Cerebellar nuclear complex (tissue), 1 donor: ENCODE measurements around the gene RFNG.

Experiments
- DNase-seq, 2 experiments: peaks; one replicate each; lab custom pipeline; 2025; lab: John Stamatoyannopoulos, UW

The RFNG gene

DNA sequence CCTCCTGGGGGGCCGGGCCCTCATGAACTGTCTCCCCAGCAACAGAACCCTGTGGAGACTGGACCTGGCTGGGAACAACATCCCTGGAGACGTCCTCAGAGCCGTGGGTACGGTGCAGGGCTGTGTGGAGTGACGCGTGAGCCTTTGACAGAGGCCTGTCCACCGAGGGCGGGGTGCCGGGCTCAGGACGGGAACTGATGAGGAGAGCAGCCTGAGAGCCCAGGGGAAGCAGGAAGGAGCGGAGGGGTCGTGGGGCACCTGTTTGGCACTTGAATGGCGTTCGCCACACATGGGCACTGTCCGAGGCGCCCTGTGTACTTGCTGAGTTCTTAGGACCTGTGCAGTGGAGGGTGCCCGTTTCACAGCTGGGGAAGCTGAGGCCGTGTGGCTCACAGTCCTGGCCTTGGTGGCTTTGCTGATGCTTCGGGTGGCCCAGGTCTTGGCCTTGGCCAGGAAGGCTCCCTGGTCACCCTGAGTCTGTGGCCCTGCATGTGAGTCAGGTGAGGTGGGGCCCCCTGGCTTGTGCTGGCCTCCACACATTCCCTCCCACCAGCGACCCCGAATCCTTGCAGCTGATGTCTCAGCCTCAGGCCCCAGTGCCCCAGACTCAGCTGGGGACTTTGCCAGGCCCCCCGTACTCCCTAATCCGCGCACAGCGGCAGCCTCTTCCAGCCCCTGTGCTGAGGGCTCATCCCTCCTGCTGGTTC lies 26.1 kb downstream of the RFNG start:
- no peak for DNase-seq

DNA sequence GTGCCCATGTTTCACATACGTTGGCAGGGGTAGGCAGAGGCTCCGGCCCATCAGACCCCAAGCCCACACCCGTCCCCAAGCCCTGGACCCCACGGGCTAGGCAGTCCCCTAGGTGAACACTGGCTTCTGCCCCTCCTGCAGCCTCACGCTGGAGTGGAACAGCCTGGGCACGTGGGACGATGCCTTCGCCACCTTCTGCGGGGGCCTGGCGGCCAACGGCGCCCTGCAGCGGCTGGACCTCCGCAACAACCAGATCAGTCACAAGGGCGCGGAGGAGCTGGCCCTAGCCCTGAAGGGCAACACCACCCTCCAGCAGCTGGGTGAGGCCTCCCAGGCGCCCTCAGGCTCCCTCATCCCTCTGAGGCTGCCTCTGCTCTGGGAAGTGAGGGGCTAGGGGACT lies 26.8 kb downstream of the RFNG start:
- no peak for DNase-seq

DNA sequence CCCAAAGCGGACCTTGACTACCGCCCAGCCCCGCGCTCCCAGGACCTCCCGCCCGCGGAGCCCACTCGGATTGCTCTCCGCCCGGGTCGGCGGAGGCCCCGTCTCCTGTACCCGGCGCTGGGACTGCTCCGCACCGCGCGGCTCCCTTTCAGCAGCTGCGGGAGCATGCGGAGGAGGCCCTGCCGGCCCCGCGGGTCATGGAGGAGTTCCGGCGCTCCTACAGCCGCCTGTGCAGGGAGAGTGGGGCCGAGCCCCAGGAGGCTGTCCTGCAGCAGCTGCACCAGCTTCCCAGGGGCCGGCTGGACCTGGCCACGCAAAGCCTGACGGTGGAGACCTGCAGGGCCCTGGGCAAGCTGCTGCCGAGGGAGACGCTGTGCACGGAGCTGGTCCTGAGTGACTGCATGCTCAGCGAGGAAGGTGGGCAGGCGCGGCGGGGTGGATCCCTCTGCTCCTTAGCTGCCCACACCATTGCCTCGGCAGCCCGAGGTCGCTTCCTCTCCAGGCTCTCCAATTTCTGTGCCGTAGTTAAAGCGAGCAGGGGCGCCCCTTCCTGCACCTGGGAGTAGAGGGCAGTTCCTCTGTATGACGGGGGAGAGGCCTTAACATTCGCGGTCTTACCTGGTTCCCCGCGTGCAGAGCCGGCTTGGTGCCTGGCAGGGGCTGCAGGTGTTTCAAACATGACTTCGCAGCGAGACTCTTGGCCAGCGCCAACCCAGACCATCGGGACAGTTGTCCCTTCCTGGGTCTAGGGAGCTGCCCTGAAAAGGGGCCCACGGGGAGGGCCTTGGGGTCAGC lies 28.0 kb downstream of the RFNG start:
- no peak for DNase-seq

DNA sequence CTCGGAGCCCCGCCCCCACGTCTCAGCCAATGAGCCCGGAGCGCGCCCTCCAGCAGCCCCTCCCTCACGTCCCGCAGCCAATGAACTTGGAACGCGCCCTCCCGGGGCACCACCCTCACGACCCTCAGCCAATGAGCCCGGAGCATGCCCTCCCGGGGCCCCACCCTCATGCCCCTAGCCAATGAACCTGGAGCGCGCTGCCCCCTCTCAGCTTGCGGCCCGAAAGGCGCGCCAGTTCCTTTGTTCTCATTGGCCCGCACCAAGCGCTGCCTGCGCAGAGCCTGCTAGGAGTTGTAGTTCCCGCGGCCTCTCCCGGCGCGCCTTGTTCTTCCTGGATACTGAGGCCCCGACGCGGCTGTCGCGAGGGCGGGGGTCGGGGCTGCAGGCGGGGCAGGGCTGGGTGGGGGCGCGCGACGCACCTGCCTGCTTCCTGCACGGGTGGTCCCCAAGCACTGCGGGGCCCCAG lies 28.6 kb downstream of the RFNG start, which contains the start of gene LRRC45:
Gene LRRC45 (plus strand): TSS at position 325 of the 466 bp plus-strand sequence. CDS start 339 bp downstream, outside the sequence.
- DNase-seq = peak; percentile 94 to 99

DNA sequence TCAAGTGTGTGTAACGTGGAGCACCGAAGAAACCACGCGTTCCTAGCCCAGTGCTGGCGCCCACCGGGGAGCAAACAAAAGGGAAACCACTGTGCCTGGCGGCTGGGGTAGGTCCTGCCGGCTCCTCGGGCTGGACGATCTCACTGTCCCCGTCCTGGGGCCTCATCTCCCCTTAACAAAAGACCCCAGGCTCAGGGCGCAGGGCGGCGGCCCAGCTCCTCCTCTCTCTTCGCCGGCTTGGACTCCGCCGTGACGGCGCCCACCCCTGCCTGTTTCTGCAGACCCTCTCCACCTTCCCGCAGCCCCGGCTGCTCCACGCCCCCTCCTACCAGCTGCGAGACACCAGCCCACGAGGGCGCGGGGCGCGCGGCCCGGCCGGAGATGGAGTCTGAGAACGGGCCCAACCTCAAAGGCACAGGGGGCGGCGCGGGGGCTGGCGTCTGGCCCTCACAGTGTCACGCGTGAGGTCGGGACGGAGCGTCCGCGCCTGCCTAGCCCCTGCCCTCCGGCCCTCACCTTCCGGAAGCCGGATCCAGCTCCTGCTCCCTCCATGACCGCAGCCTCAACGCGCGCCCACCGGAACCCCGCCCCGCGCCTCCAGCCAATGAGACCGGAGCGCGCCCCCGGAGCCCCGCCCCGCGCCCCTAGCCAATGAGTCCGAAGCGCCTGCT lies 29.2 kb downstream of the RFNG start, which contains the start of gene CENPX:
Gene CENPX (minus strand): TSS at position 569 of the 671 bp plus-strand sequence. CDS start 17 bp downstream, at position 552.
- DNase-seq = no peak

DNA sequence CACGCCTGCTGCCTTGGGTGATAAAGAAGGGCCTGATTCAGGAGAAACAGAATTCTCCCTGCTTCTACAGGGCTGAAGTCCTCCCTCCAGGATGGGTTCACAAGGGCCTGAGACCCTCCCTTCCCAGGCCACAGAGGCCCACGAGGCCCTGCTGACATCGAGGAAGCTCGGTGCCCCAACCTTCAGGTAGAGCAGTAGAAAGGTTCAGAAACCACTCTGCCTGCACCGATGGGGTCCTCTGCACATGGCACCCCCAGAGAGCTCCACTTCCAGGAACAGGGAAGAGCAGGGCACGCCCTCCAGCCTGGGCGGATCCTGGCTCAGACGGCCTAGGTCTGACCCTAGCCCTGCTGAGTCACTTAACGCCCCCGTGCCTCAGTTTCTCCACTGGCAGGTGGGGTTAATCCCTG lies 29.7 kb downstream of the RFNG start:
- DNase-seq = no peak

DNA sequence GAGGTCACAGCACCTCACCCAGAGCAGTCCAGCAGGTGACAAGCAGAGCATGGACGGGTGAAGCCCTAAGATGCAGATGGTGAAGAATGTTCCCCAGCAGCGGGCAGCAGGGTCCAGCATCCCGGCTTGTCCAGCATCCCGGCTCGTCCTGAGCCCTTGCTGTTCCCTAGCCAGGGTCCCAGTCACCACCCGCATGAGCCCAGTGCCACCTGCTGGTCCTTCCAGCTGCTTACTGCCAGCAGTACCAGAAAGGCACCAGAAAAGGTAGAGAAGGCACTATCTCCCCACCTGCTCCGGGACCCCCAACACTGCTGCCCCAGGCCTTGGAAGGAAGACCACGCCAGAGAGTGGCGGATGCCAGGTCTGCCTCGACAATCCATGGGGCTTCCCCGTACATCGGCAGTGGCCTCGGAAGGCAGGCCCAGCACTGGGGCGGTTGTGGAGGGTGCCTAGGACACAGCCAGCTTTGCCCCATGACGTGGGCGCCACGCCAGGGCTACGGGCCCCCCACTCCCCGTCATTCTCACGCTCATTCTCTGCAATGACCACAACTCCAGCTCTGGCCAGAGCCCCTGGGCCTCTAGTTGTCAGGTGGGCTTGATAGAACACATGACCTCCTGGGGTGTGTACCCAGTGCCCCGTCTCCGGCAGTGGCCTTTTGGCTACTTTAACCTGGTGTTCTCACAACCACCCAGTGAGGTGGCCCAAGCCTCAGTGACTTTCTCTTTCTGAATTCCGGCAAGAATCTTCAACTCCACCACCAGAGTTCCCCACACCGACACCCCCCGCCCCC lies 30.3 kb downstream of the RFNG start:
- DNase-seq = peak in 1 of 2 experiments; percentile 5

DNA sequence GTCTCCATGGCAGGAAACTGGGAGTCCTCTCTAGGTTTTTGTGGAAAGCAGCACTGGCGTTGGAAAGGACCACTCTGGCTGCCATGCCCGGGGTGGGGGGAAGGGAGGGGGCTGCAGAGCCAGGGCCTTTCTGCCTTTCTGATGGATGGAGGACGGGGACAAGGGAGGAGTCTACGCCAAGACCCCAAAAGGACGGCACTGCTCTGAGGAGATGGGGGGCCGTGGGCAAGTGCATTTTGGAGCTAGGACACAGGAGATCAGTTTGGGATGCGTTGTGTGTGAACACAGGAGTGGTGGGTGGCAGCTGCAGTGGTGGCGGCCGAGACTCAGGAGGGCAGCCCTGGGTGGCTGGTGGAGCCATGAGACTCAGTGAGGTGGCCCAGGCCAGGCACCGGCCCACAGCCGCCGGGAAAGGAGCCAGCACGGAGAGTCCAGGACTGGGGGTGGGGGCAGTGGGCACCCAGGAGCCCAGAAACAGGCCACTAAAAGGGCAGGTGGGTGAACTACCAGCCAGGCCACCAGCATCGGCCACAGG lies 31.0 kb downstream of the RFNG start:
- no peak for DNase-seq

DNA sequence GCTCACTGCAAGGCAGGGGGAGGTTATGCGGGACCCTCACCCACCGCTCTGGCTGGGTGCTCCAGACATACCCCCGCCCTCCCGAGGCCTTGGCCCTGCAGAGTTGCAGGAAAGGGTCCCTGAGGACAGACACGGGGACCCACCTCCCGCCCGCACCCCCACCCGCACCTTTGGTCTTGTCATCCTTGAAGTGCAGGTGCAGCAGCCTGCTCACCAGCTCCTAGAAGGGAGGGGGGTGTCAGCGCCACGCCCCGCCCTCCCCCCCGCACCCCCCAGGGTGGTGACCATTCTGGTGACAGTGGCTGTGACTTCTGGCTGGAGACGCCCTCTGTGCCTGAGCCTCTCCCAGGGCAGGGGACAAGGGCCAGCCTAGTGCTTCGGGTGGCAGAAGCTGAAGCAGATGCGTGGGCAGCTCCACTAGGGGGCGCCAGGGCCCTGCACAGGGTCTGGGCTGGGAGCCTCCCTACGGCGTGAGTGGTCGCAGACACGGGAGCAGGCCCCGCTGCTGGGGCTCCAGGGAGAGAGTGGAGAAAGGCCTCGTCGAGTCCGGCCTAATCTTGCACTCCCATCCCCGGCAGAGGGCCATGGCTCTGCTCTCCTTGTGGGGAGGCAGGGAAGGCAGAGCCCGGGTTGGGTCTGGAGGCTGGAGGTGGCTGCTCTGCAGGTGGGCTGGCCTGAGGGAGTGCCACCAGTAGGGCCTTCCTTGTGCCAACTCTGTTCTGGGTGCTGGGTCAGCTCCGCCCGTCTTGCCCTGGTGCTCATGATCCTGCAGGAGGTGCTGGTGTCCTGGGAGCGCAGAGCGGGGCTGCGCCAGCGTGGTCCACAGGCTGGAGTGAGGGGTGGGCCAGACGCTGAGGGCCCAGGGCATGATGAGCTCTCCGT lies 31.7 kb downstream of the RFNG start:
- DNase-seq = no peak

DNA sequence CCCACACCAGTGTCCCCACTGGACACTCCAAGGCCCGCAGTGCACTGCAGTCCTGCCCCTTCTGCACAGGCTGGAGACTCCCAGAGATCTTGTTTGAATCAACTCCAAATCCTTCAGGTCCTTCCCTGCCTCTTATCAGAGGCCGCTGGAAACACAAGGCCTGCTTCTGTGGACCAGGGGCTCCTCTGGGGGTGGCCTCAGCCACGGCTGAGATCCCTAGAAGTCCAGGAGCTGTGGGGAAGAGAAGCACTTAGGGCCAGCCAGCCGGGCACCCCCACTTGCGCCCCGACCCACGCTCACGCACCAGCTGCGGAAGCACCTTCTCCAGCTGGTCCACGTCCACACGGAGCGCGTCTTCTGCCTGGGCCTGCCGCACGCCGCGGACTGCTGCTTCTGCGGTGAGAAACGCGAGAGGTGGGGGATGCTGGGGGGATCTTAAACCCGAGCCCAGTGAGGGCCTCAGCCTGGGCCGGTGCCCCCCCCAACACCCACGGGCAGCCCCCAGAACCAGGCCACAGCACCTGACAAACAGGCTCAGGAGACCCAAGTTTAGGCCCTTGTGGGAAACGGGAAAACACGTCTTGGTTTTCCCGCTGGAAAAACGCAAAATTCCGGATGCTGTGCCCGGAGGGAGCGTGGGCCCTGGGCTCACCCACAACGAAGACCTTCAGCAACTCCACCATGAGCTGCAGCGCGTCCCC lies 32.5 kb downstream of the RFNG start:
- DNase-seq = no peak

DNA sequence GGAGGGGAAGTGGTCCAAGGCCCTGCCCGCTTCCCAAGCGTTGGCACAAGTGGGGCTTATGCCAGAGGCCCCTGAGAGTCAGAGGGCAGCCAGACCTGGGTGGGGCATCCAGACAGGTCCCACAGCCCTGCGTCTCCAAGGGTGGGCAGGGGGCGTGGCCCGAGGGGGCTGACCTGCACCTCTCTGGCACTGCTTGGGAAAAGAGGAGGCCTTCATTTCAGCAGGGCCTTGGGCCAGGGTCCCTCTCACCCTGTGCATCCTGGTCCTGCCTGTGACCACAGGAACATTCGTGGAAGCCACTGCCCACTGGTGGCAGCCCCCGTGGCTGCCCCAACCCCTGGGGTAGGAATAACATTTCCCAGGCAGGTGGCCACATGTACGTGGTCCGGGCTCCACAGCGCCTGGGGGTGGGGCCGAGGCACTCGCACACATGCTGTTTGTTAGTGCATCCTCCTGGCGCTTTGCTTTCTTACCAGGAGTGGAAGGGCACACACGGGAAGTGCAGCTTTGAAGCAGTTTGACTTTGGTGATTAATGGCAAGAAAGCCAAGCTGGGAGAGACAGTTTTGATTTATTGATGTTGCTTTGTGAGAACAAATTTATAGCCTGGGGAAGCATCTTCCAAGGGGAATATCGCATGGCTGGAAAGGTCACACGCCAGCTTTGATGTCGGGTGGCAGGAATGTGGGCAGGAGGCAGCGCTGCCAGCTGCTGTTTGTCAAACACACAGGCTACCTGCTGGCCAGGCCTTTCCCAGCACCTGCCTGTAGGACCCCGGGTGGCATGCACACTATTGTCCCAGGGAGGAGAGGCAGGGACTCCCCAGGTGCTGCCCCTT lies 33.2 kb downstream of the RFNG start:
- DNase-seq = no peak

DNA sequence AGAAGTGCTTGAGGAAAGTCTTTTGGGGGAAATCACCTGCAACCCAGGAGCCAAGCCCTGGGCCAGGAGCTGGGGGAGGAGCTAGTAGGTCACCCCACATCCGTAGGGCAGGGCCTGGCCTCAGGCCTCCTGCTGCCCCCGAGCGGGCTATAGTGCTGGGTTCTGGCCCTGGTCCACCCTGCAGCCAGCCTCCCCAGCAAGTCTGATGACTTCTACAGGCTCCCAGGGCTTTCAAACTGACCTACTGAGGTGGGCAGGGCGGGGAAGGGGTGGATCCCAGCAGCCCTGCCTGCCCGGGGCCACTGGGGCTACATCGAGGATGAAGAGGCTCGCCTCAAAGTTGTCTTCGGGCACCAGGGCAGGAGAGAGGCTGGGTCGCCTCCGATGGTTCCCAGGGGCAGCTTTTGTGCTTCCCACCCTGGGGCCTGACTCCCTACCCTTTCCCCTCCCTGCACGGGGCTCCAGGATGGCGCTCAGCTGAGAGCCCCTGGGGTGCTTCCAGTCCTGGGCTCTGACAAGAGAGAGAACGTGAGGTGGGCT lies 33.9 kb downstream of the RFNG start:
- no peak for DNase-seq

DNA sequence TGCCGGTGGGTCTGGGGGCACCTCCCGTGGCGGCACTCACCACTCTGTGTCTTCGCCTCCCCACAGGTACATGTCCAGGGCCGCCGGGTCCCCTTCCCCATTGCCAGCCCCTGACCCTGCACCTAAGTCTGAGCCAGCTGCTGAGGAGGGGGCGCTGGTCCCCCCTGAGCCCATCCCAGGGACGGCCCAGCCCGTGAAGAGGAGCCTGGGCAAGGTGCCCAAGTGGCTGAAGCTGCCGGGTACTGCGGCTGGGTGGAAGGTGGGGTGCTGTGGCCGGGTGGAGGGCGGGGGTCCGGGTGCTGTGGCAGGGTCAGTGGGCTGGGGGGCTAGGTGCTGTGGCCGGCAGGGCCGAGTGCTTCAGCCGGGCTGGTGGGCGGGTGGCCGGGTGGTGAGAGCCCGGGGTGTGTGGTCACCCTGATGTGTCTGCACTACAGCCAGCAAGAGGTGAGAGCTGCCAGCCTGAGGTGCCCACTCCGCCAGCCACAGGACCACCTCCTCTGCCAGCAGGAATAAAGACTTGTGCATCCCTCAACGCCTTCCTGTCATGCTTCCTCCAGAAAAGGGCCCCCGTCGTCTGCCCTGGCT lies 34.6 kb downstream of the RFNG start:
- no peak for DNase-seq

DNA sequence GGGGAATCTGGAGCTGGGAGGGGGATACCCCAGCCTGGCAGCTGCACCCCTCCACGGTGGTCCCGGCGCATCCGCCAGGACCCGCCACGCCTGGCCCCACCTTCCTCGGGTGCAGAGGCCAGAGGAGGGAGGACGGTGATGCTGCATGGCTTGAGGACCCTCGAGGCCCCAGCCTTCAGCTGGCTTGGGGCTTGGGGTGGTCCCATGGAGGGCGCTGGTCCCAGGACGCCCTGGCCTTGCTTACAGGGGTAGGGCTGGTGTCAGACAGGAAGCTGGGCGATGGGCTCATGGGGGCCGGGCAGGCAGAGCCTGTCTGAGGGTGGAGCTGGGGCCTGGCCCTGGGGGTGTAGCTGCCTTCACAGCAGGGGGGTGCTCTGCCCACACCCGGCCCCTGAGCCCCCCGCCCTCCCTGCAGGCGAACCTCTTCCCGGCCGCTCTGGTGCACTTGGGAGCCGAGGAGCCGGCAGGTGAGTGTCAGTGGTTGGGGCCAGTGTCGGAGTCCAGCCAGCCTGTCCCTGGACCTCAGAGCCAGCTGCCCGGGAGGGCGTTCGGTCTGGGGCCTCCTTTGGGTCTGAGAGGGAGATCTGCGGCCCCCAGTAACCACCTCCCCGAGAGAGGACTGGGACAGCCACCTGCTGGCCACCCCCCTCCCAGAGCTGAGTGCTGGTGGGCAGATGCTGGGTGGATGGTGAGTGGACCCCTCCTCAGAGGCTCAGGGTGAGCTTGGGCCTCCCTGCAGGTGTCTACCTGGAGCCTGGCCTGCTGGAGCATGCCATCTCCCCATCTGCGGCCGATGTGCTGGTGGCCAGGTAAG lies 35.3 kb downstream of the RFNG start:
- no peak for DNase-seq

DNA sequence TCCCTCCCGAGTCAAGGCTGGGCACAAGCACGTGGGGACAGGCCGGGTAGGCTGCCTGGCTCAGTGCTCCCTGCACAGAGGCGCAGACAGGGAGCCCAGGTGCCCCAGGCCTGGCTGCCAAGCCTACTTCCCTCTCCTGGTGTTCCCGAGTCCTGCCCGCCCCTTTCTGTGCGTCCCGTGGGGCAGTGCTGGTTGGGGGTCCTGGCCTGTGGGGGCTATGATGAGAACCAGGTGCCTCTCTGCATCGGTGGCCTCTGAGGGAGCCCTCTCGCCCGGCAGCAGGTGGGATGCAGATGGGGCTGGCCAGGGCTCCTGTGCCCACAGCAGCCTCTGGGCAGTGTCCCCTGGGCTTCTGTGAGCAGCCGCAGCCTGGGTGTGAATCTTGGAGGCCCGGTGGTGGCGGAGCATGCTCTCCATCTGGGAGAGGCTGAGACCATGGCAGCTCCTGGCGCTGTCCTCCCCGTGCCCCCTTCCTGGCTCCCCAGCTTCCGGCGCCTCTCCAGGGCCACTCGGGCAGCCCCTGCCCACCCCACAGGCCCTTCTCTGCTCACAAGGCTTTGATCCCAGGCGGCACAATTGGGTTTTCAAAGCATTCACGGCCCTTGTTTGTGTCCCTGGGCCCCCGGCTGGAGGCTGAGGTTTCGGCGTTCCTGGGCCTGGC lies 36.2 kb downstream of the RFNG start:
- DNase-seq = no peak

DNA sequence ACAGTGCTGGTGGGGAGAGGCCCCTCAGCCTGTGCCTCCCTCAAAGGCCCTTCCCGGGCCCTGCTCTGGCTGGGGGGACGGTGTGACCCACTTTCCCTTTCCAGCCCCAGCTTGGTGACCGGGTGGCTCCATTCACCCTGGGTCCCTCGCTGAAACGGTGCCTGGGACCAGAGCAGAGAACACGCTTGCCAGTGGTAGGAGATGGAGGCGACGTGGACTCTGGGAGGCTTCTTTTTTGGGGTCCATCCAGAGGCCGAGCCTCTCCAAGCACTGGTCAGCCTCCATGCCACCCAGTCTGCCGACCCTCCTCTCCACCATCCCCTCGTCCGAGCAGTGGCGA lies 36.7 kb downstream of the RFNG start:
- no peak for DNase-seq

DNA sequence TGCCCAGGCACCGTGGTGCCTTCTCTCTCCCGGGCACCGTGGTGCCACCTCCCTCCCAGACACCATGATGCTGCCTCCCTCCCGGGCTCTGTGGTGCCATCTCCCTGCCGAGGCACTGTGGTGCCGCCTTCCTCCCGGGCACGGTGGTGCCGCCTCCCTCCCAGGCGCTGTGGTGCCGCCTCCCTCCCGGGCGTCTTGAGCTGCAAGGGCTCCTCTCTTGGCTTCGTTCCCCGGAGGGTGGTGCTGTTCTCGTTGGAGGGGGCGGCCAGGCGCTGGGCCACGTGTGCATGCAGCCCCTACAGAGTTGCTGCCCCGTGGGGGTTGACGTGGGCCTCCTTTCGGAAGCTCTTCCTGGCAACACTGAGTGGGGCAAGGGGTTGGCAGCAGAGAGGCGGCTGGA lies 37.2 kb downstream of the RFNG start:
- DNase-seq = no peak
